ENCODE data around the gene ACSL5. TPM values are rescaled to one million over a fixed set of nuclear protein-coding genes. Genes with fewer than 3 reads are reported as not detected.

ACSL5 gene
- total RNA-seq, 1 experiment from 2014 or later = not detected

DNA sequence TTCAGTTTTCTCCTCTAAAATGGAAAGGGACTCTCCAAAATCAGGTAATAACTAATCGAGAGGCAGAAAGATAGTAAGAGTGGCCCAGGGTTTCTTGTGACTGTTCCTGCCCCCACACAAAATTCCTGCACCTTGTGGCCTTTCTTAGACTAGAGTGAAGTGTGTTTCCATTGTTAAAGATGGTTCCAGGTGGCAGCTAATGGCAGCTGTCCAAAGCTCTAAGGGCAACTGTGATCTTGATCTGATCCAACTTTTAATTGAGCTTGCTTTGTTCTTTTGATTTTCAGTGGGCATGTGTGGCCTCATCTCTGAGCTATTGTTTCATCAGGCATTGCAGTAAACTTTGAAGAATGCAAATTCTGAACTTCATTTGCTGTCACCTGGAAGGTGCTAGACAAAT lies 19.4 kb downstream of the ACSL5 start:
- Histone ChIP-seq H3K23ac (ENCODE audit: insufficient read length, low read depth, low read length) (no peak overlapping the region), H2BK20ac (ENCODE audit: low read depth, low read length, poor library complexity, severe bottlenecking) (no peak overlapping the region), H3T11ph (ENCODE audit: low read length) (no peak overlapping the region), H3K56ac (ENCODE audit: insufficient read length, low read depth, low read length) (no peak overlapping the region), H3K79me2 (ENCODE audit: insufficient read depth, low read length) (no peaks in the 10 kb centered on the region), H3K18ac (ENCODE audit: insufficient read length, low read depth, low read length) (no peak overlapping the region), H3K14ac (ENCODE audit: insufficient read depth, low read length) (no peak overlapping the region), H3K4me1 (ENCODE audit: insufficient read depth, low read length) (no peaks in the 10 kb centered on the region), H2BK120ac (ENCODE audit: low read depth, low read length, poor library complexity, severe bottlenecking) (no peak overlapping the region), H4K20me1 (ENCODE audit: control insufficient read depth, insufficient read depth, insufficient read length) (no peaks in the 10 kb centered on the region), H3K79me1 (ENCODE audit: insufficient read depth, low read depth, low read length, poor library complexity, severe bottlenecking) (no peaks in the 10 kb centered on the region), H2BK12ac (ENCODE audit: insufficient read length, low read depth, low read length) (no peak overlapping the region), H3K9ac (ENCODE audit: extremely low read depth, insufficient read length, low read length) (no peak overlapping the region), H3K9me3 (ENCODE audit: control insufficient read depth, low read depth, low read length) (no peaks in the 10 kb centered on the region), H3K4me2 (ENCODE audit: insufficient read depth, insufficient read length, low read length) (no peak overlapping the region), H2AK5ac (ENCODE audit: insufficient read length, low read length) (no peak overlapping the region), H3K4ac (ENCODE audit: low read depth, low read length) (no peak overlapping the region), H3K27ac (ENCODE audit: insufficient read length, low read depth, low read length) (no peak overlapping the region), H4K91ac (ENCODE audit: insufficient read length, low read depth, low read length) (no peak overlapping the region), H3K23me2 (ENCODE audit: insufficient read length, low read depth, low read length, poor library complexity, severe bottlenecking) (no peaks in the 10 kb centered on the region), H4K8ac (replicated peaks; ENCODE audit: insufficient read length, low read depth, low read length) (no peak overlapping the region), H2BK5ac (ENCODE audit: insufficient read length, low read length) (no peak overlapping the region), H2AFZ (ENCODE audit: low read length) (no peak overlapping the region), H2BK15ac (ENCODE audit: low read depth, low read length) (no peak overlapping the region), H4K5ac (ENCODE audit: insufficient read length, low read depth, low read length) (no peak overlapping the region), H3K27me3 (ENCODE audit: insufficient read depth, low read length) (no peaks in the 10 kb centered on the region)
- Mint-ChIP-seq H3K4me3 (no peak overlapping the region), H3K4me1 (0 out of 4 replicates have a peak, but pooled peaks cover 0 to 2% of the 10 kb centered on the region in 2 experiments), H3K27me3 (ENCODE audit: low read depth) (no peaks in the 10 kb centered on the region; the same call in 1 of the 2 replicates), H3K27ac (no peak overlapping the region), H3K36me3 (ENCODE audit: insufficient read depth in 1 of 3, low read depth in 3 of 3) (no peaks in the 10 kb centered on the region), H3K9me3 (no peaks in the 10 kb centered on the region)
- TF ChIP-seq, protein P1, sequence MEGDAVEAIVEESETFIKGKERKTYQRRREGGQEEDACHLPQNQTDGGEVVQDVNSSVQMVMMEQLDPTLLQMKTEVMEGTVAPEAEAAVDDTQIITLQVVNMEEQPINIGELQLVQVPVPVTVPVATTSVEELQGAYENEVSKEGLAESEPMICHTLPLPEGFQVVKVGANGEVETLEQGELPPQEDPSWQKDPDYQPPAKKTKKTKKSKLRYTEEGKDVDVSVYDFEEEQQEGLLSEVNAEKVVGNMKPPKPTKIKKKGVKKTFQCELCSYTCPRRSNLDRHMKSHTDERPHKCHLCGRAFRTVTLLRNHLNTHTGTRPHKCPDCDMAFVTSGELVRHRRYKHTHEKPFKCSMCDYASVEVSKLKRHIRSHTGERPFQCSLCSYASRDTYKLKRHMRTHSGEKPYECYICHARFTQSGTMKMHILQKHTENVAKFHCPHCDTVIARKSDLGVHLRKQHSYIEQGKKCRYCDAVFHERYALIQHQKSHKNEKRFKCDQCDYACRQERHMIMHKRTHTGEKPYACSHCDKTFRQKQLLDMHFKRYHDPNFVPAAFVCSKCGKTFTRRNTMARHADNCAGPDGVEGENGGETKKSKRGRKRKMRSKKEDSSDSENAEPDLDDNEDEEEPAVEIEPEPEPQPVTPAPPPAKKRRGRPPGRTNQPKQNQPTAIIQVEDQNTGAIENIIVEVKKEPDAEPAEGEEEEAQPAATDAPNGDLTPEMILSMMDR (conservative IDR thresholded peaks at IDR 0.05) = no peak
- DNase-seq = no peak
- WGBS (ENCODE audit: extremely low coverage, insufficient read length, low lambda C conversion rate) = no CpG with 5 or more reads among the region's 1 CpG

Data from H9 (cell line).